Peyer's patch (tissue), 4 donors: ENCODE results near the gene NOL4. TPM values are rescaled to one million over a fixed set of nuclear protein-coding genes. Genes with fewer than 3 reads are reported as not detected.
"Not testable (repeated sequence)": the region's sequence is repeated elsewhere in the genome, so short reads cannot be mapped to it uniquely, and the experiment has no call there.

Experiments used
- DNase-seq, 3 donors: peaks; one replicate each; pipeline ENCODE4 v3.0.0-alpha.2; 2017 to 2019
- H3K27ac ChIP-seq, 4 donors: fragments of 200-600 bp; sonication (generic); one replicate each; pipeline ENCODE4 v1.5.1; 2016 to 2019
- H3K27me3 ChIP-seq, 2 donors: fragments of 200-600 bp; sonication (generic); one replicate each; pipeline ENCODE4 v1.5.1; 2019
- H3K36me3 ChIP-seq, 3 donors: fragments of 200-600 bp; sonication (generic); one replicate each; pipeline ENCODE4 v1.5.1; 2016 to 2019
- H3K4me1 ChIP-seq, 4 donors: fragments of 200-600 bp; sonication (generic); one replicate each; pipeline ENCODE4 v1.5.1; 2016 to 2019
- H3K4me3 ChIP-seq, 4 donors: fragments of 200-600 bp; sonication (generic); 1 replicate in 3 of 4; 2 replicates in 1 of 4; pipeline ENCODE4 v1.5.1; 2016 to 2019; ENCODE audit warnings: mild to moderate bottlenecking in 1 of 4
- H3K9me3 ChIP-seq, 4 donors: fragments of 200-600 bp; sonication (generic); one replicate each; pipeline ENCODE4 v1.5.1; 2016 to 2019; ENCODE audit warnings: mild to moderate bottlenecking in 1 of 4
- POLR2A ChIP-seq, 2 donors: fragments of 450-650 bp; IDR thresholded peaks; one replicate each; pipeline ENCODE4 v1.5.1; 2017; ENCODE audit warnings: antibody characterized with exemption in 2 of 2, mild to moderate bottlenecking in 2 of 2, moderate library complexity in 2 of 2
- total RNA-seq, 4 donors: library from RNA; depleted of rRNA; stranded (reverse); fragments of >200 nt; gene quantifications; one replicate each; pipeline ENCODE4 v1.1.0, GENCODE V29; 2016
- TF ChIP-seq, protein P1 (sequence below), 6 experiments: fragments of 450-650 bp in 4 of 6; fragments of 200-600 bp in 2 of 6; sonication (generic) in 1 of 6; IDR thresholded peaks; one replicate each; pipeline ENCODE4 v1.5.1; 2017 to 2019; ENCODE audit warnings: antibody characterized with exemption in 6 of 6, mild to moderate bottlenecking in 3 of 6, moderate library complexity in 1 of 6

NOL4 gene, protein sequence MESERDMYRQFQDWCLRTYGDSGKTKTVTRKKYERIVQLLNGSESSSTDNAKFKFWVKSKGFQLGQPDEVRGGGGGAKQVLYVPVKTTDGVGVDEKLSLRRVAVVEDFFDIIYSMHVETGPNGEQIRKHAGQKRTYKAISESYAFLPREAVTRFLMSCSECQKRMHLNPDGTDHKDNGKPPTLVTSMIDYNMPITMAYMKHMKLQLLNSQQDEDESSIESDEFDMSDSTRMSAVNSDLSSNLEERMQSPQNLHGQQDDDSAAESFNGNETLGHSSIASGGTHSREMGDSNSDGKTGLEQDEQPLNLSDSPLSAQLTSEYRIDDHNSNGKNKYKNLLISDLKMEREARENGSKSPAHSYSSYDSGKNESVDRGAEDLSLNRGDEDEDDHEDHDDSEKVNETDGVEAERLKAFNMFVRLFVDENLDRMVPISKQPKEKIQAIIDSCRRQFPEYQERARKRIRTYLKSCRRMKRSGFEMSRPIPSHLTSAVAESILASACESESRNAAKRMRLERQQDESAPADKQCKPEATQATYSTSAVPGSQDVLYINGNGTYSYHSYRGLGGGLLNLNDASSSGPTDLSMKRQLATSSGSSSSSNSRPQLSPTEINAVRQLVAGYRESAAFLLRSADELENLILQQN
- not detected for total RNA-seq

DNA sequence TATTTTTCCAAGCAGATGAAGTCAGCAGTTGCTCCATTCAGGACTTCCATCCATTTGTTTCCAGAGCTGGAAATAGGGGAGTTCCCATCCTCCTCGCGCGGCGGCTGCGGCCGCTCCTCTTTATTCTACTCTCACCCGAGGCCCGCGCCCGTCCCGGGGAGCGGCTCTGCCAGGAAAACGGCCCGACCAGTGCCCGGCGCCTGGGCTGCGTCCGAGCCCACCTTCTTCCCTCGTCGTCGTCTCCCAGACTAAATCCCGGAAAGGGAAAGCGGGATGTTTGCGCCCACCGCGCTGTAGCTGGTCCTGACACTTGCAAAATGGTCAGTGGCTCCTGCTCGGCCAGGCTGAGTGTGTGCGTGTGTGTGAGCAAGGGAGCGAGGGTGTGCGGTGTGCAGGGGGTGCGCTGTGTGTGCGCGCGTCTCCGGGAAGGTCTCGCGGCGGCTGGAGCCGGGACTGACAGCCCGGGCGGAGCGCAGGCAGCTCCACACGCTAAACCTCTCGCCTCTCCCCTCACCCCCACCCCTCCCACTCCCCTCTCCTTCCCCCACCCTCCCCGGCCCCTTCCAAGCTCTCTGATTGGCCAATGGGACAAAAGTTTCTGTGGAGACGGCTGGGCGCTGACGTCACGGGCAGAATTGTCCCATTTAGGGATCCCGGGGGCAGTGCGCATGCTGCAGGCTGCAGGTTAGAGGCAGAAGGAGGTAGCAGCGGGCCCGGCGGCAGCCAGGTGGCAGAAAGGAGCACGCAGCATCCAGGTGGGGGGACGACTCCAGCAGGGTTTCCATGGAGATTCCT is at the start of gene NOL4:
NOL4 (minus strand) TSS at position 491 of the 795 bp plus-strand sequence. CDS start 1,660 bp downstream, outside the sequence.
- H3K9me3 ChIP-seq: peaks cover 0 to 4% (median 0%) of the 10 kb centered on the region in 4 donors
- no peak within 1 kb of the TSS for H3K27ac ChIP-seq
- H3K4me1 ChIP-seq: peaks cover 0 to 32% (median 0%) of the 10 kb centered on the region in 4 donors
- DNase-seq: no peak
- no peaks in the 10 kb centered on the region for H3K36me3 ChIP-seq
- H3K27me3 ChIP-seq: peaks cover 5 to 18% of the 10 kb centered on the region in 2 donors
- peak within 1 kb of the TSS in 2 of 4 donors; percentile 33 to 42 for H3K4me3 ChIP-seq
- TF ChIP-seq, protein P1, sequence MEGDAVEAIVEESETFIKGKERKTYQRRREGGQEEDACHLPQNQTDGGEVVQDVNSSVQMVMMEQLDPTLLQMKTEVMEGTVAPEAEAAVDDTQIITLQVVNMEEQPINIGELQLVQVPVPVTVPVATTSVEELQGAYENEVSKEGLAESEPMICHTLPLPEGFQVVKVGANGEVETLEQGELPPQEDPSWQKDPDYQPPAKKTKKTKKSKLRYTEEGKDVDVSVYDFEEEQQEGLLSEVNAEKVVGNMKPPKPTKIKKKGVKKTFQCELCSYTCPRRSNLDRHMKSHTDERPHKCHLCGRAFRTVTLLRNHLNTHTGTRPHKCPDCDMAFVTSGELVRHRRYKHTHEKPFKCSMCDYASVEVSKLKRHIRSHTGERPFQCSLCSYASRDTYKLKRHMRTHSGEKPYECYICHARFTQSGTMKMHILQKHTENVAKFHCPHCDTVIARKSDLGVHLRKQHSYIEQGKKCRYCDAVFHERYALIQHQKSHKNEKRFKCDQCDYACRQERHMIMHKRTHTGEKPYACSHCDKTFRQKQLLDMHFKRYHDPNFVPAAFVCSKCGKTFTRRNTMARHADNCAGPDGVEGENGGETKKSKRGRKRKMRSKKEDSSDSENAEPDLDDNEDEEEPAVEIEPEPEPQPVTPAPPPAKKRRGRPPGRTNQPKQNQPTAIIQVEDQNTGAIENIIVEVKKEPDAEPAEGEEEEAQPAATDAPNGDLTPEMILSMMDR (IDR thresholded peaks at IDR 0.05): no peak
- no peak for TF ChIP-seq POLR2A (IDR thresholded peaks at IDR 0.05)

DNA sequence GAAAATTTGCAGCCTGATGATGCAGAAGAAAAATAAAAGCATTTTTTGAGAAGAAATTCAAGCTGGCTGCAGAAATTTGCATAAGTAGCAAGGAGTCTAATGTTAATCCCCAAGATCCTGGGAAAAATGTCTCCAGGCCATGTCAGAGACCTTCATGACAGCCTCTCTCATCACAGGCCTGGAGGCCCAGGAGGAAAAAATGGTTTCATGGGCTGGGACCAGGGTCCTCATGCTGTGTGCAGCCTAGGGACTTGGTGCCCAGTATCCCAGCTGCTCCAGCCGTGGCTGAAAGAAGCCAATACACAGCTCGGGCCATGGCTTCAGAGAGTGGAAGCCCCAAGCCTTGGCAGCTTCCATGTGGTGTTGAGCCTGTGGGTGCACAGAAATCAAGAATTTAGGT is 41.3 kb upstream of the NOL4 start:
- H3K27me3 ChIP-seq, DNase-seq, H3K9me3 ChIP-seq, H3K4me3 ChIP-seq, H3K27ac ChIP-seq, H3K36me3 ChIP-seq, H3K4me1 ChIP-seq: not testable (repeated sequence)

- no peak overlapping the region for H3K4me3 ChIP-seq
- no peak for DNase-seq
These were observed 37.4 kb upstream of the NOL4 start for GRCh38 chr18:34261865-34262780.

GRCh38 chr18:34258176-34258575 is 33.5 kb upstream of the NOL4 start:
- H3K27ac ChIP-seq: no peak overlapping the region
- H3K9me3 ChIP-seq: no peaks in the 10 kb centered on the region
- H3K27me3 ChIP-seq: no peaks in the 10 kb centered on the region
- H3K4me1 ChIP-seq: no peaks in the 10 kb centered on the region
- no peak overlapping the region for H3K4me3 ChIP-seq
- no peak for DNase-seq
- no peaks in the 10 kb centered on the region for H3K36me3 ChIP-seq
- TF ChIP-seq, protein P1 (IDR thresholded peaks at IDR 0.05): no peak
- no peak for TF ChIP-seq POLR2A (IDR thresholded peaks at IDR 0.05)

More at GRCh38 chr18:34261865-34262780, 37.4 kb upstream of the NOL4 start:
- no peaks in the 10 kb centered on the region for H3K36me3 ChIP-seq
- H3K9me3 ChIP-seq: no peaks in the 10 kb centered on the region
- no peaks in the 10 kb centered on the region for H3K4me1 ChIP-seq
- no peak overlapping the region for H3K27ac ChIP-seq
- no peaks in the 10 kb centered on the region for H3K27me3 ChIP-seq
- TF ChIP-seq POLR2A (IDR thresholded peaks at IDR 0.05): no peak
- TF ChIP-seq, protein P1 (IDR thresholded peaks at IDR 0.05): no peak

DNA sequence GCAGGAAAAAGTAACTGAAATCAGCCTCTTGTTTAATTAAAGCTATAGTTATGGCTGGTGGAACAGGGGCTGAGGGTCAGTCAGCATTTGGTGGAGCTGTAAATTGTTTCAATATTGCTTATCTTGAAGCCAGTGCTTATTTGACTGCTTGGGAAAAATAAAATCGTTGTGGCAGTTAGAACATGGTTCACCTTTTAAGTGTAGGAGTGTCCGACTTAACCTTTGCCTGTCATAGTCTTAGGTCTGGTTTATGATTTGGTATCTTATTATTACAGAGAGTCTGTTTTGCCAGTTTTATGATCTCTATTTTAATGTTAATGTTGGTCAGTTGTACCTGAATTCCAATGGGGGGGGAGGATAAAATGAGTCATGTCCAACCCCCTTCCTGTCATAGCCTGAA is 27.2 kb upstream of the NOL4 start:
- TF ChIP-seq POLR2A (IDR thresholded peaks at IDR 0.05): no peak
- TF ChIP-seq, protein P1 (IDR thresholded peaks at IDR 0.05): no peak
- DNase-seq: no peak
- H3K4me1 ChIP-seq: no peaks in the 10 kb centered on the region
- H3K9me3 ChIP-seq: no peaks in the 10 kb centered on the region
- no peaks in the 10 kb centered on the region for H3K36me3 ChIP-seq
- H3K4me3 ChIP-seq: no peak overlapping the region
- H3K27me3 ChIP-seq: no peaks in the 10 kb centered on the region
- no peak overlapping the region for H3K27ac ChIP-seq
